Mammary epithelial cell (primary cell): ENCODE results near the gene KIAA0753.

Source experiments
- CTCF ChIP-seq, 2 donors: IDR thresholded peaks in 1 of 2; conservative IDR thresholded peaks in 1 of 2; 2 replicates each; pipeline ENCODE4 v1.5.1; 2011 to 2012; ENCODE audit warnings: inconsistent platforms in 2 of 2, low read length in 2 of 2, mild to moderate bottlenecking in 2 of 2, control low read depth in 1 of 2, low read depth in 1 of 2; ENCODE audit not compliant: insufficient read depth in 1 of 2; ENCODE audit errors: extremely low read depth in 1 of 2
- EZH2 ChIP-seq: IDR thresholded peaks from 2 replicates; pipeline ENCODE4 v1.6.1; 2012; ENCODE audit warnings: low read length, inconsistent platforms, borderline replicate concordance

- TF ChIP-seq CTCF (conservative IDR thresholded peaks at IDR 0.05 in 1 of 2, IDR thresholded peaks at IDR 0.05 in 1 of 2; ENCODE audit: extremely low read depth in 1 of 2, insufficient read depth in 1 of 2, low read depth in 1 of 2, low read length in 2 of 2) (no peak), EZH2 (no peak)
Observed at GRCh38 chr17:6575596-6575988, 64.9 kb downstream of the KIAA0753 start.
